Mammary epithelial cell (primary cell): Measurements from ENCODE around the gene DENND10.

Experiments used
- EZH2 ChIP-seq: IDR thresholded peaks from 2 replicates; pipeline ENCODE4 v1.6.1; 2012; ENCODE audit warnings: low read length, inconsistent platforms, borderline replicate concordance
- TF ChIP-seq, protein P1 (sequence below), 2 donors: IDR thresholded peaks in 1 of 2; conservative IDR thresholded peaks in 1 of 2; 2 replicates each; pipeline ENCODE4 v1.5.1; 2011 to 2012; ENCODE audit warnings: inconsistent platforms in 2 of 2, low read length in 2 of 2, mild to moderate bottlenecking in 2 of 2, control low read depth in 1 of 2, low read depth in 1 of 2; ENCODE audit not compliant: insufficient read depth in 1 of 2; ENCODE audit errors: extremely low read depth in 1 of 2

DNA sequence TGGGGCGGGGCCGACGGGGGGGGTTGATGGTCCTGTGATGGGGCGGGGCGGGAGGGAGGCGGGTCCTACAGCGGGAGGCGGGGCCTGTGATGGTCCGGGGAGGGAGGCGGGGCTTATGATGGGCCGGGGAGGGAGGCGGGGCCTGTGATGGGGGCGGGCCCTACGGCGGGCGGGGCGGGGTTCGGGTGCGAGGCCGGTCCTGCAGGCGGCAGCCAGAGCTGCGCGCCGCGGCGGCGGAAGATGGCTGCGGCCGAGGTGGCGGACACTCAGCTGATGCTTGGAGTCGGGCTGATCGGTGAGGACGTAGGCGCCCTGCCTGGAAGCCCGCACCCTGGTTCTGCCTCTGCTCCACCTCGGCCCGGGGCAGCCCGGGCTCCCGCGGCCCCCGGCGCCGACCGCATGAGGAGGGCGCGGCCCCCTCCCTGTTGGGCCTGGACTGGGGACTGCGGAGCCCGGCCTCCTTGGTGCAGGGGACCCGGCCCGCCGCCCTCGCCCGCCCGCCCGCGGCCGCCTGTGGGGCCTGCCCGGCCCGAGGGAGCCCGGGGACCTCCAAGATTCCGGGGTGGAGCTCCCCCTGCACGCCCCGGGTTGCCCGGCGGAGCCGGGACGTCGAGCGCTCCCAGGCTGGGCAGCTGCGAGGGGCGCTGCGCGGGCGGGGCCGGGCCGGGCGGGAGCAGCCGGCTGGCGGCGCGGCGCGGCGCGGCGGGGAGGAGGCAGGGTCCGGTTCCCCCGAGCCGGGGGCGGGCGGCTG, at the start of gene DENND10:
- TF ChIP-seq, protein P1, sequence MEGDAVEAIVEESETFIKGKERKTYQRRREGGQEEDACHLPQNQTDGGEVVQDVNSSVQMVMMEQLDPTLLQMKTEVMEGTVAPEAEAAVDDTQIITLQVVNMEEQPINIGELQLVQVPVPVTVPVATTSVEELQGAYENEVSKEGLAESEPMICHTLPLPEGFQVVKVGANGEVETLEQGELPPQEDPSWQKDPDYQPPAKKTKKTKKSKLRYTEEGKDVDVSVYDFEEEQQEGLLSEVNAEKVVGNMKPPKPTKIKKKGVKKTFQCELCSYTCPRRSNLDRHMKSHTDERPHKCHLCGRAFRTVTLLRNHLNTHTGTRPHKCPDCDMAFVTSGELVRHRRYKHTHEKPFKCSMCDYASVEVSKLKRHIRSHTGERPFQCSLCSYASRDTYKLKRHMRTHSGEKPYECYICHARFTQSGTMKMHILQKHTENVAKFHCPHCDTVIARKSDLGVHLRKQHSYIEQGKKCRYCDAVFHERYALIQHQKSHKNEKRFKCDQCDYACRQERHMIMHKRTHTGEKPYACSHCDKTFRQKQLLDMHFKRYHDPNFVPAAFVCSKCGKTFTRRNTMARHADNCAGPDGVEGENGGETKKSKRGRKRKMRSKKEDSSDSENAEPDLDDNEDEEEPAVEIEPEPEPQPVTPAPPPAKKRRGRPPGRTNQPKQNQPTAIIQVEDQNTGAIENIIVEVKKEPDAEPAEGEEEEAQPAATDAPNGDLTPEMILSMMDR (conservative IDR thresholded peaks at IDR 0.05 in 1 of 2, IDR thresholded peaks at IDR 0.05 in 1 of 2; ENCODE audit: extremely low read depth in 1 of 2, insufficient read depth in 1 of 2, low read depth in 1 of 2, low read length in 2 of 2): no peak
- TF ChIP-seq EZH2: no peak
